ENCODE measurements around the gene PTPRK.

GRCh38 chr6:128202169-128202765, 318.1 kb downstream of the PTPRK start:
- TF ChIP-seq, protein P1, sequence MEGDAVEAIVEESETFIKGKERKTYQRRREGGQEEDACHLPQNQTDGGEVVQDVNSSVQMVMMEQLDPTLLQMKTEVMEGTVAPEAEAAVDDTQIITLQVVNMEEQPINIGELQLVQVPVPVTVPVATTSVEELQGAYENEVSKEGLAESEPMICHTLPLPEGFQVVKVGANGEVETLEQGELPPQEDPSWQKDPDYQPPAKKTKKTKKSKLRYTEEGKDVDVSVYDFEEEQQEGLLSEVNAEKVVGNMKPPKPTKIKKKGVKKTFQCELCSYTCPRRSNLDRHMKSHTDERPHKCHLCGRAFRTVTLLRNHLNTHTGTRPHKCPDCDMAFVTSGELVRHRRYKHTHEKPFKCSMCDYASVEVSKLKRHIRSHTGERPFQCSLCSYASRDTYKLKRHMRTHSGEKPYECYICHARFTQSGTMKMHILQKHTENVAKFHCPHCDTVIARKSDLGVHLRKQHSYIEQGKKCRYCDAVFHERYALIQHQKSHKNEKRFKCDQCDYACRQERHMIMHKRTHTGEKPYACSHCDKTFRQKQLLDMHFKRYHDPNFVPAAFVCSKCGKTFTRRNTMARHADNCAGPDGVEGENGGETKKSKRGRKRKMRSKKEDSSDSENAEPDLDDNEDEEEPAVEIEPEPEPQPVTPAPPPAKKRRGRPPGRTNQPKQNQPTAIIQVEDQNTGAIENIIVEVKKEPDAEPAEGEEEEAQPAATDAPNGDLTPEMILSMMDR (IDR thresholded peaks at IDR 0.05; ENCODE audit: low read length): no peak
- TF ChIP-seq EZH2 (IDR thresholded peaks at IDR 0.05; ENCODE audit: borderline replicate concordance, low read length): no peak
